ENCODE results near the gene DDX5.

- TF ChIP-seq, protein P1, sequence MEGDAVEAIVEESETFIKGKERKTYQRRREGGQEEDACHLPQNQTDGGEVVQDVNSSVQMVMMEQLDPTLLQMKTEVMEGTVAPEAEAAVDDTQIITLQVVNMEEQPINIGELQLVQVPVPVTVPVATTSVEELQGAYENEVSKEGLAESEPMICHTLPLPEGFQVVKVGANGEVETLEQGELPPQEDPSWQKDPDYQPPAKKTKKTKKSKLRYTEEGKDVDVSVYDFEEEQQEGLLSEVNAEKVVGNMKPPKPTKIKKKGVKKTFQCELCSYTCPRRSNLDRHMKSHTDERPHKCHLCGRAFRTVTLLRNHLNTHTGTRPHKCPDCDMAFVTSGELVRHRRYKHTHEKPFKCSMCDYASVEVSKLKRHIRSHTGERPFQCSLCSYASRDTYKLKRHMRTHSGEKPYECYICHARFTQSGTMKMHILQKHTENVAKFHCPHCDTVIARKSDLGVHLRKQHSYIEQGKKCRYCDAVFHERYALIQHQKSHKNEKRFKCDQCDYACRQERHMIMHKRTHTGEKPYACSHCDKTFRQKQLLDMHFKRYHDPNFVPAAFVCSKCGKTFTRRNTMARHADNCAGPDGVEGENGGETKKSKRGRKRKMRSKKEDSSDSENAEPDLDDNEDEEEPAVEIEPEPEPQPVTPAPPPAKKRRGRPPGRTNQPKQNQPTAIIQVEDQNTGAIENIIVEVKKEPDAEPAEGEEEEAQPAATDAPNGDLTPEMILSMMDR (IDR thresholded peaks at IDR 0.05): no peak
- no peak for TF ChIP-seq POLR2A (IDR thresholded peaks at IDR 0.05)
Observed at GRCh38 chr17:64460955-64461354, 45.1 kb downstream of the DDX5 start.
